Measurements from ENCODE around the gene HSD11B1L.
A peak's percentile ranks its signal among the peaks of the same experiment; 100 is the strongest.

The HSD11B1L gene

GRCh38 chr19:5676105-5676771, 4.6 kb upstream of the HSD11B1L start:
- no peak overlapping the region for H3K4me3 ChIP-seq (ENCODE audit: low read depth, low read length)
- TF ChIP-seq CTCF (IDR thresholded peaks at IDR 0.05; ENCODE audit: low read depth, low read length), result no peak

- TF ChIP-seq CTCF (IDR thresholded peaks at IDR 0.05; ENCODE audit: low read depth, low read length), result no peak
- no peak overlapping the region for H3K4me3 ChIP-seq (ENCODE audit: low read depth, low read length)
These were observed 4.1 kb upstream of the HSD11B1L start for GRCh38 chr19:5676772-5677105.

- TF ChIP-seq CTCF (IDR thresholded peaks at IDR 0.05; ENCODE audit: low read depth, low read length), result no peak
- no peak overlapping the region for H3K4me3 ChIP-seq (ENCODE audit: low read depth, low read length)
These were observed 3.7 kb upstream of the HSD11B1L start for GRCh38 chr19:5677136-5677535.

GRCh38 chr19:5677580-5677979, 3.2 kb upstream of the HSD11B1L start:
- TF ChIP-seq CTCF (IDR thresholded peaks at IDR 0.05; ENCODE audit: low read depth, low read length), result no peak
- no peak overlapping the region for H3K4me3 ChIP-seq (ENCODE audit: low read depth, low read length)

DNA sequence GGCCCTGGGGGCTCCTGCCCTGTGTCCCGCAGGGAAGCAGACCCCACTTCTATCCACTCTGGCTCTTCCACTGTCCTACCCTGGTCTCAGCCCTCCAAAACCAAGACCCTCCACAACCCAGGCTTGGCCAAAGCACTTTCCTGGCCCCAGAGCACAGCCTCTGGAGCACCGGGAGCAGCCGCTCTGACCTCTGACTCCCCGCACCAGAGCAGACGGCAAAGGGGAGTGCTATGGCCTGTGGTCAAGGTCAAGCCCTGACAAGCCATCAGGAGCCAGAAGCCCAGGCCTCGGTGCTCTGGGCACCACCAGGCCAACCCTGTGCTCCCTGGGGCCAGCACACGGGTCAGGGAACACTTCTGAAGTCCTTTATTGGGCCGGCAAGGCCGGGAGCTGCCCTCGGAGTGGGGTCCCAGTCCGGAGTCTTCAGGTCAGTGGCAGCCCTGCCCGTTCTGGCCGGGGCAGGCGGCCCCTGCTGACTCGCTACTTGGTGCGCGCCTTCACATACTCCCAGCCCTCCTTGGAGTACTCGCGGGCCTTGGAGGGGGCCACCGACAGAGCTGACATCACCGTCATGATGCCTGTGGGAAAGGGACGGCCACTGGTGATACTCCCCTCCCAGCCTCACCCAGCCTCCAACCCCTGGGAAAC, 2.6 kb upstream of the HSD11B1L start:
- TF ChIP-seq CTCF (IDR thresholded peaks at IDR 0.05; ENCODE audit: low read depth, low read length), result no peak
- no peak overlapping the region for H3K4me3 ChIP-seq (ENCODE audit: low read depth, low read length)

DNA sequence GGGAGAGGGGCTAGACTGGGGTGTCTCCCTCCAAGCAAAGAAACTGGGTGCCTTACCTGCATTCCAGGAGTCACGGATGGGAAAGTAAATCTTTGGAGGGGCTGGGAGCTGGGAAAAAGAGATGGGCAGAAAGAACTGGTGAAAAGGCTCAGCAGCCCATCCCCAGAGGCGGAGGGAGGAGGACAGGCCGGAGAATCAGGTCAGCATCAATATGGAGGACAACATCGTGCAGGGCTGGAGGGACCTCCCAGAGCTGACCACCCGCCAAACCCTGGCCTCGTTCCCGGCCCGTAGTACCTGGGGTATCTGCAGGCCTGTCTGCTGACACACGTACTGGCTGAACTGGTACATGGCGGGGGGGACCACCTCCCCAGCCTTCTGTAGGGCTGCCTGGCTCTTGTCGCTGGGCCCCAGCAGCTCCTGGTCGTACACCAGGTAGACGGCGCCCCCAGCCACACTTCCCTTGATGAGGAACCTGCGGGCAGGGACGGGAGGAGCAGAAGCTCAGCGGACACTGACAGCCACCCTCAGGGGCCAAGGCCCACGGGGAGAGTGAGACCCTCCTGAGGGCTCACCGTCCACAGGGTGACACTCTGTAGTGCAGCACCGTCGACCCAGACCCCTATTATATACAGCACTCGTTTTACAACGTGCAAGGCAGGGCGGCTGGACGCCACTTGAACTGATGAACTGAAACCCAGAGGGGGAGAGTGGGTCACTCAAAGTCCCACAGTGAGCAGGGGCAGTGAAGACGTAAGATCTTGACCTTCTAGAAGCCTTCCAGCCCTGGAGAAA, 1.3 kb upstream of the HSD11B1L start:
- H3K4me3 ChIP-seq (ENCODE audit: low read depth, low read length), result peak overlapping the region; percentile 97
- TF ChIP-seq CTCF (IDR thresholded peaks at IDR 0.05; ENCODE audit: low read depth, low read length), result no peak

GRCh38 chr19:5680084-5680436, 767 bp upstream of the HSD11B1L start:
- peak overlapping the region; percentile 97 for H3K4me3 ChIP-seq (ENCODE audit: low read depth, low read length)
- TF ChIP-seq CTCF (IDR thresholded peaks at IDR 0.05; ENCODE audit: low read depth, low read length), result no peak

All from WI38 (cell line).